T-helper 2 cell treated with Interferon-gamma antibody and Interleukin-4, amounts not matched to agents 5 μg/mL and 100 μg/mL, for 36 hours (primary cell): ENCODE data around the gene ZNF804A.
"Not testable (repeated sequence)": the region's sequence is repeated elsewhere in the genome, so short reads cannot be mapped to it uniquely, and the experiment has no call there.

ENCODE experiments used
- DNase-seq: peaks from one replicate; pipeline ENCODE4 v3.0.0; 2021; ENCODE audit warnings: low spot score
- H3K27ac Mint-ChIP-seq: one replicate; pipeline ENCODE4 v1.8.0; 2021; ENCODE audit warnings: mild to moderate bottlenecking, mixed read lengths
- H3K27me3 Mint-ChIP-seq: one replicate; pipeline ENCODE4 v1.8.0; 2021; ENCODE audit warnings: low read depth, mixed read lengths
- H3K36me3 Mint-ChIP-seq: one replicate; pipeline ENCODE4 v1.8.0; 2021; ENCODE audit warnings: low read depth, mixed read lengths
- H3K4me1 Mint-ChIP-seq: one replicate; pipeline ENCODE4 v1.8.0; 2021; ENCODE audit warnings: low read depth, mixed read lengths
- H3K4me3 Mint-ChIP-seq: one replicate; pipeline ENCODE4 v1.8.0; 2022; ENCODE audit warnings: mild to moderate bottlenecking, moderate library complexity, mixed read lengths
- H3K9me3 Mint-ChIP-seq: one replicate; pipeline ENCODE4 v1.8.0; 2021; ENCODE audit warnings: mixed read lengths

Gene ZNF804A

DNA sequence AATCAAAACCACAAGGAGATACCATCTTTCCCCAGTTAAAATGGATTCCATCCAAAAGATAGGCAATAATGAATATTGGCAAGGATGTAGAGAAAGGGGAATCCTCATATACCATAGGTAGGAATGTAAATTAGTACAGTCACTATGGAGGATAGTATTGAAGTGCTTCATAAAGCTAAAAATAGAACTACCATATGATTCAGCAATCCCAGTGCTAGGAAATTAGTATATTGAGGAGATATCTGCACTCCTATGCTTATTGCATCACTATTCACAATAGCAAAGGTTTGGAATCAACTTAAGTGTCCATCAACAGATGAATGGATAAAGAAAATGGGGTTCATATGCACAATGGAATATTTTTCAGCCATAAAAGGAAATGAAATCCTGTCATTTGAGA, 251.2 kb downstream of the ZNF804A start:
- Mint-ChIP-seq H3K27me3 (no peaks in the 10 kb centered on the region), H3K4me3 (no peak overlapping the region), H3K9me3 (no peaks in the 10 kb centered on the region), H3K4me1 (no peaks in the 10 kb centered on the region), H3K27ac (no peak overlapping the region), H3K36me3 (no peaks in the 10 kb centered on the region)
- DNase-seq = no peak

- Mint-ChIP-seq H3K27me3 (no peaks in the 10 kb centered on the region), H3K4me3 (no peak overlapping the region), H3K9me3 (no peaks in the 10 kb centered on the region), H3K27ac (no peak overlapping the region), H3K4me1 (no peaks in the 10 kb centered on the region), H3K36me3 (no peaks in the 10 kb centered on the region)
- DNase-seq = no peak
These were observed 253.2 kb downstream of the ZNF804A start for GRCh38 chr2:184851576-184851975.

GRCh38 chr2:184859187-184859586, 260.9 kb downstream of the ZNF804A start:
- Mint-ChIP-seq H3K27me3 (no peaks in the 10 kb centered on the region), H3K4me1 (no peaks in the 10 kb centered on the region), H3K27ac (no peak overlapping the region), H3K4me3 (no peak overlapping the region), H3K9me3 (peaks cover 27% of the 10 kb centered on the region), H3K36me3 (no peaks in the 10 kb centered on the region)
- DNase-seq = no peak

GRCh38 chr2:184860744-184861143, 262.4 kb downstream of the ZNF804A start:
- no peak overlapping the region for H3K4me3 Mint-ChIP-seq
- H3K4me1 Mint-ChIP-seq = no peaks in the 10 kb centered on the region
- H3K36me3 Mint-ChIP-seq = no peaks in the 10 kb centered on the region
- no peaks in the 10 kb centered on the region for H3K27me3 Mint-ChIP-seq
- DNase-seq = no peak
- H3K27ac Mint-ChIP-seq = no peak overlapping the region
- H3K9me3 Mint-ChIP-seq = peaks cover 27% of the 10 kb centered on the region

- peaks cover 4% of the 10 kb centered on the region for H3K9me3 Mint-ChIP-seq
- no peaks in the 10 kb centered on the region for H3K4me1 Mint-ChIP-seq
- no peak overlapping the region for H3K27ac Mint-ChIP-seq
- H3K4me3 Mint-ChIP-seq = no peak overlapping the region
- H3K36me3 Mint-ChIP-seq = no peaks in the 10 kb centered on the region
- no peak for DNase-seq
- no peaks in the 10 kb centered on the region for H3K27me3 Mint-ChIP-seq
These were observed 276.9 kb downstream of the ZNF804A start for GRCh38 chr2:184875212-184875611.

DNA sequence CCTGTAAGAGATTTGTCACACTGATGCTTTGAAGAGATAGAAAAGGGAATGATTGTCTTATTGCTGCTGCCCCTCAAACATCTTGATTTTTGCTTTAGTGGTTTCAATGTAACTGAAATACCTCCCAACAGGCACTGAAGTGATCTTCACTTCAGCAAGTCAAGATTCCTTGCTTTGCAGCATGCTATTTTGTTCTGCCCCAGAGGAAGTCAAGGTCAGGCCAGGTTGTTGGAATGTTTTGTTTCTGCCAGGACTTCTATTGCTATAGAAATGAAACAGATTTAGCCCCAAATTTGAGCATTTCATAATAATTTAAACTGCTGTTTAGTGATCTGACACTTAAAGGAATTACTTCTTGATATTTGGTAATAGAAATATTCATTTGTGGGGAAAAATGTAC, 277.6 kb downstream of the ZNF804A start:
- no peak overlapping the region for H3K27ac Mint-ChIP-seq
- H3K9me3 Mint-ChIP-seq = peaks cover 4% of the 10 kb centered on the region
- DNase-seq = no peak
- H3K4me1 Mint-ChIP-seq = no peaks in the 10 kb centered on the region
- no peaks in the 10 kb centered on the region for H3K36me3 Mint-ChIP-seq
- no peaks in the 10 kb centered on the region for H3K27me3 Mint-ChIP-seq
- H3K4me3 Mint-ChIP-seq = no peak overlapping the region

DNA sequence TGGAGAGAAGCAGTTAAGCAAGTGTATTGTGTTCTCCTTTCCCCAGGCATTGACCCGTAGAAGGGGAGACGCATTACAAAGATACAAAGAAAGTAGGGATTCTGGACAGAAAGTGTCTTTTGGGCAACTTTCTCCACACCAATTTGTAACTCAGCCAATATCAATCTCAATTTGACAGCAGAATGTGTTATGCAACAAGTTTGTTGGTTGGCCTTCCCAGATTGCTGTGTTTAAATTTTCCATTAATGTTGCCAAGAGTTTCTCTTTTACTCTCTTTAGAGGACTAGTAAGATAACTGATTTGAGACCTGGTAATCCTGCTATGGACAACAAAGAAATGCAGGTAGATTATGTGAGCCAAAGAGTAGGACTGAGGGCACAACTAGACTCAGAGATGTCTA, 279.6 kb downstream of the ZNF804A start:
- Mint-ChIP-seq H3K4me3 (no peak overlapping the region), H3K4me1 (no peaks in the 10 kb centered on the region), H3K27me3 (no peaks in the 10 kb centered on the region), H3K27ac (no peak overlapping the region), H3K36me3 (no peaks in the 10 kb centered on the region), H3K9me3 (peaks cover 4% of the 10 kb centered on the region)
- no peak for DNase-seq

GRCh38 chr2:184879671-184880070, 281.3 kb downstream of the ZNF804A start:
- H3K36me3 Mint-ChIP-seq = no peaks in the 10 kb centered on the region
- H3K4me3 Mint-ChIP-seq = no peak overlapping the region
- no peak overlapping the region for H3K27ac Mint-ChIP-seq
- H3K27me3 Mint-ChIP-seq = no peaks in the 10 kb centered on the region
- DNase-seq = no peak
- H3K9me3 Mint-ChIP-seq = peaks cover 10% of the 10 kb centered on the region
- H3K4me1 Mint-ChIP-seq = no peaks in the 10 kb centered on the region

DNA sequence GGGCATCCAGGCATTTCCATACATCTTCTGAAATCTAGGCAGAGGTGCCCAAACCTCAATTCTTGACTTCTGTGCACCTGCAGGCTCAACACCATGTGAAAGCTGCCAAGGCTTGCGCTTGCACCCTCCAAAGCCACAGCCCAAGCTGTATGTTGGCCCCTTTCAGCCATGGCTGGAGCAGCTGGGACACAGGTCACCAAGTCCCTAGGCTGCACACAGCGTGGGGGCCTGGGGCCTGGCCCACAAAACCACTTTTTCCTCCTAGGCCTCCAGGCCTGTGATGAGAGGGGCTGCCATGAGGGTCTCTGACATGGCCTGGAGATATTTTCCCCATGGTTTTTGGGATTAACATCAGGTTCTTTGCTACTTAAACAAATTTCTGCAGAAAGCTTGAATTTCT, 288.3 kb downstream of the ZNF804A start:
- H3K27me3 Mint-ChIP-seq, H3K4me3 Mint-ChIP-seq, DNase-seq, H3K36me3 Mint-ChIP-seq, H3K4me1 Mint-ChIP-seq, H3K27ac Mint-ChIP-seq: not testable (repeated sequence)
- peaks cover 28% of the 10 kb centered on the region for H3K9me3 Mint-ChIP-seq

DNA sequence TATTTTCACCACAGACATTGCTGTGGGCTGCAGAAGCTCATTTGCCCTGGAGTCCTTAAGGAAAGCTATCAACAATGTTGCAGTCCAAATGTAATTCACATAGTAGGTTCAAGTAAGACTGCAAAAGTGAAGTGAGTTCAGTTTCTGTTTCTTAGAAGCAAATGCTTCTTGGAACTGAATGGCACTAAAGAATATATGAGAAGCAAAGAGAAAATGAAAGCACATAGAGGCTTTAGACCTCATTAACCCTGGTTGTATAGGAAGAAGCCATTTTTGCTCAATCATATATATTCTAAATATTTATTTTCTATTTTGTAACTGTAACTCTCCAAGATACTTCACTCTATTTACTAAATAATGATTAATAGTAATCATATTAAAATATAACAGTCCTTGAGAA, 292.0 kb downstream of the ZNF804A start:
- H3K27me3 Mint-ChIP-seq = no peaks in the 10 kb centered on the region
- H3K9me3 Mint-ChIP-seq = peaks cover 19% of the 10 kb centered on the region
- no peaks in the 10 kb centered on the region for H3K4me1 Mint-ChIP-seq
- H3K4me3 Mint-ChIP-seq = no peak overlapping the region
- no peak for DNase-seq
- no peaks in the 10 kb centered on the region for H3K36me3 Mint-ChIP-seq
- no peak overlapping the region for H3K27ac Mint-ChIP-seq

GRCh38 chr2:184904991-184905390, 306.7 kb downstream of the ZNF804A start:
- no peaks in the 10 kb centered on the region for H3K27me3 Mint-ChIP-seq

DNA sequence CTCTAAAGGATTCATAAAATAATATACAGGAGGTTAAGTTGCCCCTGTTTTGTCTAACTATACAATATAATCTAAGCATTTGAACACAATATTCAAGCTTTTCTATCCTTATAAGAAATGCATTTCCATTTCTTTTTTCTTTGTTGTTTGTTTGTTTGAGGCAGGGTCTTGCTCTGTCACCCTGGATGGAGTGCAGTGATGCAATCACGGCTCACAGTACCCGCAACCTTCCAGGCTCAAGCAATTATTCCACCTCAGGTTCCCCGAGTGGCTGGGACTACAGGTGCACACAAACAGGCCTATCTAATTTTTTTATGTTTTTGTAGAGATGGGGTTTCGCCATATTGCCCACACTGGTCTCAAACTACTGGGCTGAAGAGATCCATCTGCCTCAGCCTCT, 307.8 kb downstream of the ZNF804A start:
- H3K27me3 Mint-ChIP-seq = no peaks in the 10 kb centered on the region
- no peaks in the 10 kb centered on the region for H3K36me3 Mint-ChIP-seq

More at GRCh38 chr2:184904991-184905390, 306.7 kb downstream of the ZNF804A start:
- no peak overlapping the region for H3K4me3 Mint-ChIP-seq
- no peaks in the 10 kb centered on the region for H3K36me3 Mint-ChIP-seq
- peaks cover under 1% of the 10 kb centered on the region for H3K9me3 Mint-ChIP-seq
- no peak overlapping the region for H3K27ac Mint-ChIP-seq
- DNase-seq = no peak
- no peaks in the 10 kb centered on the region for H3K4me1 Mint-ChIP-seq

DNA sequence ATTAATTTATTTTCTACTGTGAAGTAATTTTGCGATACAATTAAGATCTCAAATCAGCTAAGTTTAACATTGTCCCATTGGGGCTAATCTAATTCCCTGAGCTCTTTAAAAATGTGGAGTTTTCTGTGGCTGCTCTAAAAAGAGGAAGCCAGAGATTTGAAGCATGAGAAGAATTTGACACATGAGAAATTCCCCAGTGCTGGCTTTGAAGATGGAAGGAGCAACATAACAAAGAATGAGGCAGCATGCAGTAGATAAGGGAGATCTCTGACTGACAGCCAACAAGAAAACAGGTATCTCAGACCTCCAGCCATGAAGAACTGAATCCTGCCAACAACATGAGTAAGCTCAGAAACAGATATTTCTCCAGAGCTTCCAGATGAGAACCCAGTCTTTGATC, 308.4 kb downstream of the ZNF804A start:
- Mint-ChIP-seq H3K4me1 (no peaks in the 10 kb centered on the region), H3K27me3 (no peaks in the 10 kb centered on the region), H3K27ac (no peak overlapping the region), H3K9me3 (peaks cover 12% of the 10 kb centered on the region), H3K4me3 (no peak overlapping the region), H3K36me3 (no peaks in the 10 kb centered on the region)
- DNase-seq = no peak

More for the DNA sequence above, 307.8 kb downstream of the ZNF804A start:
- no peaks in the 10 kb centered on the region for H3K4me1 Mint-ChIP-seq
- no peak overlapping the region for H3K27ac Mint-ChIP-seq
- no peak for DNase-seq
- no peak overlapping the region for H3K4me3 Mint-ChIP-seq
- peaks cover 10% of the 10 kb centered on the region for H3K9me3 Mint-ChIP-seq

GRCh38 chr2:184908966-184909365, 310.6 kb downstream of the ZNF804A start:
- Mint-ChIP-seq H3K4me3 (no peak overlapping the region), H3K27ac (no peak overlapping the region), H3K4me1 (no peaks in the 10 kb centered on the region), H3K27me3 (no peaks in the 10 kb centered on the region), H3K9me3 (peaks cover 12% of the 10 kb centered on the region), H3K36me3 (no peaks in the 10 kb centered on the region)
- no peak for DNase-seq

DNA sequence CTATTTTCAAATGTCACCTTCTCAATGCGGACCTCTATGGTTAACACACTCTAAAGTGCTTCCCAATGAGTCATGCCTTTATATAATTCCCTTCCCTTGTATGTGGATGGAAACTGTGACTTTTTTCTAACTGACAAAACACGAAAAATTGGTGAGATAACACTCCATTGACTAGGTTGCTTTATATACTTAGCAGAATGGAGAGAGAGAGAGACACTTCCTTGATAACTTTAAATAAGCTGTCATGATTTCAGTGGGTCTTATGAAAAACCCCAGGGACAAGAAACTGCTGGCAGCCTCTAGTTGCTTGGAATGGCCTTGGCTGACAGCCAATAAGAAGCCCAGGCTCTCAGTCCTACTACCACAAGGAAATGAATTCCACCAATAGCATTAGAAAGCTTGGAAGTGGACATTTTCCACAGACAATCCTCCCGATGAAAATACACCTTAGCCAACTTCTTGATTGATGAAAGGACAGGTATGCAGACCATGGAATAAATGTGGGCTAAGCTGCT, 322.2 kb downstream of the ZNF804A start:
- no peak for DNase-seq
- Mint-ChIP-seq H3K4me3 (no peak overlapping the region), H3K9me3 (peaks cover 20% of the 10 kb centered on the region), H3K4me1 (no peaks in the 10 kb centered on the region), H3K36me3 (no peaks in the 10 kb centered on the region), H3K27ac (no peak overlapping the region), H3K27me3 (no peaks in the 10 kb centered on the region)
